ENCODE results near the gene SARNP. TPM values are rescaled to one million over a fixed set of nuclear protein-coding genes. Genes with fewer than 3 reads are reported as not detected.

Gene SARNP
- total and polyA plus RNA-seq, 9 of the 15 experiments (the other 6 are each of a cell fraction or from before 2014, with no cell fraction given): 70.1 to 400 (median 198) TPM

DNA sequence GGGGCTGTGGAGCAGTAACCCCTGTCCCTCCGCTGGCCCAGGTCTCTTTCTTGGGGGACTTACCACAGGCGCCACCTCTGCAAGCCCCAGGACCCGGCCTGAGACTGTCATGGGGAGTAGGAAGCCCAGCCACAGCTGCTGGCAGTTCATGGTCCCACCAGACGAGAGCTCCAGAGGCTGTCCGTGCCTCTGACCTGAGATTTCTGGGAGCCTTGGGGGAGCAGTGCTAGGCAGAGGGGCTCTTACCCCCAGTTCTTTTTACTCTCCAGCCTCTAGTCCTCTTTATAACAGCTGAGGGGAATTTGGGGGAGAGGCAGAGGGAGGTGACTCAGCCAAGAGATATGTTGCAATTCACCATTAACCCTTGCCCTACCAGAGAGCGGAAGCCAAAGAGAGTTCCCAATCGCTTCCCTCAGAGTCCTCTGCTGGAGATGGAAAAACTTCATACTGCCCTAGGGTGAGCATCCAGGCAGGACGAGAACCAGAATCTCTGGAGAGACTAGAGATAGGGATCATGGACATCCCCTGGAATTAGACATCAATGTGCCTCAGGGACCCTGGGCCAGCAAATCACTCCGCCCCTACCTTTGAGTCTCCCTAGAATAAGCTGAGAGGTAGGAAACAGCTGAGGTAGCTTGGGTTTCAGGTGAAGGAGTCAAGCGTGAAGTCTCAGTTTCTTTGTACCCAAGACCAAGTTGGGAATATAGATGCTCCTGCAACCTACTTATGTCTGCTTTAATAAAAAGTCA, 25.3 kb upstream of the SARNP start, which contains the start of gene MMP19 (continued):
- TF ChIP-seq TAF9B (IDR thresholded peaks at IDR 0.05; ENCODE audit: partially characterized antibody) (peak; percentile 59), BRD4 (IDR thresholded peaks at IDR 0.05) (no peak), HNRNPUL1 (IDR thresholded peaks at IDR 0.05; ENCODE audit: low read length) (no peak), DACH1 (IDR thresholded peaks at IDR 0.05; ENCODE audit: partially characterized antibody) (peak; percentile 73), JUND (IDR thresholded peaks at IDR 0.05; ENCODE audit: borderline replicate concordance, low read depth, low read length) (peak; percentile 98), JUND (tag; IDR thresholded peaks at IDR 0.05; ENCODE audit: borderline replicate concordance, low read depth, low read length) (peak; percentile 95), STAT5B (CRISPR knock-in tag; IDR thresholded peaks at IDR 0.05) (no peak), STAG1 (CRISPR knock-in tag; IDR thresholded peaks at IDR 0.05; ENCODE audit: borderline replicate concordance) (no peak), FOSL1 (tag; conservative IDR thresholded peaks at IDR 0.05) (peak; percentile 96), ZNF57 (CRISPR knock-in tag; IDR thresholded peaks at IDR 0.05) (no peak), CEBPG (CRISPR knock-in tag; IDR thresholded peaks at IDR 0.05) (peak; percentile 94), CEBPG (tag; conservative IDR thresholded peaks at IDR 0.05 in 1 of 2, IDR thresholded peaks at IDR 0.05 in 1 of 2) (peak; percentile 91 to 93), KDM1A (IDR thresholded peaks at IDR 0.05) (peak in 1 of 2 experiments; percentile 11; a peak in 1 of 4 replicates), NUFIP1 (IDR thresholded peaks at IDR 0.05; ENCODE audit: partially characterized antibody) (no peak), HDAC1 (IDR thresholded peaks at IDR 0.05) (0 out of 4 replicates have a peak, but pooled peaks of 1 of the 2 experiments have one; percentile 14), SMARCE1 (IDR thresholded peaks at IDR 0.05) (peak; percentile 88), MAZ (CRISPR knock-in tag; conservative IDR thresholded peaks at IDR 0.05 in 1 of 2, IDR thresholded peaks at IDR 0.05 in 1 of 2) (peak; percentile 24 to 25; a peak in 1 of 4 replicates), POLR2B (IDR thresholded peaks at IDR 0.05; ENCODE audit: low read depth, partially characterized antibody) (no peak)
- TF ChIP-seq, protein P1, sequence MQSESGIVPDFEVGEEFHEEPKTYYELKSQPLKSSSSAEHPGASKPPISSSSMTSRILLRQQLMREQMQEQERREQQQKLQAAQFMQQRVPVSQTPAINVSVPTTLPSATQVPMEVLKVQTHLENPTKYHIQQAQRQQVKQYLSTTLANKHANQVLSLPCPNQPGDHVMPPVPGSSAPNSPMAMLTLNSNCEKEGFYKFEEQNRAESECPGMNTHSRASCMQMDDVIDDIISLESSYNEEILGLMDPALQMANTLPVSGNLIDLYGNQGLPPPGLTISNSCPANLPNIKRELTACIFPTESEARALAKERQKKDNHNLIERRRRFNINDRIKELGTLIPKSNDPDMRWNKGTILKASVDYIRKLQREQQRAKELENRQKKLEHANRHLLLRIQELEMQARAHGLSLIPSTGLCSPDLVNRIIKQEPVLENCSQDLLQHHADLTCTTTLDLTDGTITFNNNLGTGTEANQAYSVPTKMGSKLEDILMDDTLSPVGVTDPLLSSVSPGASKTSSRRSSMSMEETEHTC (IDR thresholded peaks at IDR 0.05): no peak

All from K562 (cell line).